IPS DF 6.9 (cell line): Measurements from ENCODE around the gene FAM174C.
A peak's percentile ranks its signal among the peaks of the same experiment; 100 is the strongest.

Experiments used
- DNase-seq: peaks from one replicate; pipeline ENCODE4 v3.0.0-alpha.2; 2013; ENCODE audit warnings: low read depth, low spot score
- H3K27ac ChIP-seq: one replicate; pipeline ENCODE4 v1.5.1; 2013; ENCODE audit warnings: low read length, control low read depth
- H3K27me3 ChIP-seq: 2 replicates; pipeline ENCODE4 v1.6.1; 2013; ENCODE audit warnings: mild to moderate bottlenecking, low read length; ENCODE audit not compliant: control insufficient read depth, insufficient read depth
- H3K36me3 ChIP-seq: 2 replicates; pipeline ENCODE4 v1.6.1; 2013; ENCODE audit warnings: low read length; ENCODE audit not compliant: control insufficient read depth, insufficient read depth
- H3K4me1 ChIP-seq: 2 replicates; pipeline ENCODE4 v1.6.1; 2013; ENCODE audit warnings: low read length; ENCODE audit not compliant: control insufficient read depth, insufficient read depth
- H3K4me3 ChIP-seq: 2 replicates; pipeline ENCODE4 v1.5.1; 2013; ENCODE audit warnings: mild to moderate bottlenecking, low read length
- H3K9me3 ChIP-seq: 2 replicates; pipeline ENCODE4 v1.6.1; 2013; ENCODE audit warnings: low read length, inconsistent platforms; ENCODE audit not compliant: control insufficient read depth, insufficient read depth
- WGBS: extraction: QIAGEN DNeasy Blood & Tissue Kit; methylation state at CpG from one replicate; pipeline ENCODE4 v1.1.7; 2013; ENCODE audit warnings: mixed read lengths, missing lambda C conversion rate; ENCODE audit not compliant: insufficient read length, insufficient coverage; 5-methylcytosine and 5-hydroxymethylcytosine counted together

FAM174C gene

GRCh38 chr19:1259206-1259875 is 16.0 kb upstream of the FAM174C start:
- no peak overlapping the region for H3K27ac ChIP-seq

GRCh38 chr19:1259876-1260748 is 15.2 kb upstream of the FAM174C start:
- H3K4me3 ChIP-seq = peak overlapping the region; percentile 4; the same call in 1 of the 2 replicates
- DNase-seq = no peak
- peaks cover 20% of the 10 kb centered on the region for H3K4me1 ChIP-seq

More at GRCh38 chr19:1259206-1259875, 16.0 kb upstream of the FAM174C start:
- Histone ChIP-seq H3K4me3 (no peak overlapping the region), H3K27me3 (no peaks in the 10 kb centered on the region), H3K9me3 (no peaks in the 10 kb centered on the region), H3K36me3 (peaks cover 25% of the 10 kb centered on the region), H3K4me1 (peaks cover 17% of the 10 kb centered on the region)
- no peak for DNase-seq
- no CpG with 5 or more reads among the region's 17 CpGs for WGBS

GRCh38 chr19:1260749-1261537 is 14.4 kb upstream of the FAM174C start:
- H3K36me3 ChIP-seq = peaks cover 9% of the 10 kb centered on the region
- no peaks in the 10 kb centered on the region for H3K9me3 ChIP-seq
- H3K27ac ChIP-seq = no peak overlapping the region
- H3K4me1 ChIP-seq = peaks cover 22% of the 10 kb centered on the region
- no peak for DNase-seq
- WGBS = no CpG with 5 or more reads among the region's 83 CpGs
- H3K27me3 ChIP-seq = no peaks in the 10 kb centered on the region
- peak overlapping the region; percentile 63; the same call in 1 of the 2 replicates for H3K4me3 ChIP-seq

More at GRCh38 chr19:1259876-1260748, 15.2 kb upstream of the FAM174C start:
- H3K36me3 ChIP-seq = peaks cover 17% of the 10 kb centered on the region
- no peaks in the 10 kb centered on the region for H3K9me3 ChIP-seq
- no CpG with 5 or more reads among the region's 33 CpGs for WGBS
- no peak overlapping the region for H3K27ac ChIP-seq
- no peaks in the 10 kb centered on the region for H3K27me3 ChIP-seq

GRCh38 chr19:1261538-1261797 is 13.9 kb upstream of the FAM174C start:
- DNase-seq = no peak
- peak overlapping the region; percentile 63; the same call in 1 of the 2 replicates for H3K4me3 ChIP-seq
- peaks cover 24% of the 10 kb centered on the region for H3K4me1 ChIP-seq
- H3K27me3 ChIP-seq = no peaks in the 10 kb centered on the region
- no peaks in the 10 kb centered on the region for H3K9me3 ChIP-seq
- H3K36me3 ChIP-seq = peaks cover 6% of the 10 kb centered on the region
- no CpG with 5 or more reads among the region's 14 CpGs for WGBS
- H3K27ac ChIP-seq = no peak overlapping the region

- no peak overlapping the region for H3K27ac ChIP-seq
- H3K9me3 ChIP-seq = no peaks in the 10 kb centered on the region
- no peak for DNase-seq
- peaks cover 24% of the 10 kb centered on the region for H3K4me1 ChIP-seq
- H3K27me3 ChIP-seq = no peaks in the 10 kb centered on the region
- H3K4me3 ChIP-seq = peak overlapping the region; percentile 63; the same call in 1 of the 2 replicates
- peaks cover 1% of the 10 kb centered on the region for H3K36me3 ChIP-seq
- WGBS = no CpG with 5 or more reads among the region's 28 CpGs
Measured at GRCh38 chr19:1261798-1262622, 13.3 kb upstream of the FAM174C start.

GRCh38 chr19:1262623-1263123 is 12.7 kb upstream of the FAM174C start:
- no peak overlapping the region; the same call in 1 of the 2 replicates for H3K4me3 ChIP-seq
- H3K4me1 ChIP-seq = peaks cover 26% of the 10 kb centered on the region
- DNase-seq = no peak
- H3K27ac ChIP-seq = no peak overlapping the region
- no CpG with 5 or more reads among the region's 21 CpGs for WGBS
- no peaks in the 10 kb centered on the region for H3K36me3 ChIP-seq
- H3K9me3 ChIP-seq = no peaks in the 10 kb centered on the region
- no peaks in the 10 kb centered on the region for H3K27me3 ChIP-seq

- Histone ChIP-seq H3K4me1 (peaks cover 26% of the 10 kb centered on the region), H3K9me3 (no peaks in the 10 kb centered on the region), H3K27ac (no peak overlapping the region), H3K4me3 (no peak overlapping the region), H3K36me3 (no peaks in the 10 kb centered on the region), H3K27me3 (no peaks in the 10 kb centered on the region)
- no peak for DNase-seq
- no CpG with 5 or more reads among the region's 5 CpGs for WGBS
Measured at GRCh38 chr19:1263188-1263587, 12.1 kb upstream of the FAM174C start.

- no peak for DNase-seq
- H3K27ac ChIP-seq = no peak overlapping the region
- WGBS = no CpG with 5 or more reads among the region's 26 CpGs
- H3K36me3 ChIP-seq = no peaks in the 10 kb centered on the region
- no peaks in the 10 kb centered on the region for H3K27me3 ChIP-seq
- H3K9me3 ChIP-seq = no peaks in the 10 kb centered on the region
- H3K4me1 ChIP-seq = peaks cover 26% of the 10 kb centered on the region
- no peak overlapping the region for H3K4me3 ChIP-seq
Measured at GRCh38 chr19:1264801-1265614, 10.3 kb upstream of the FAM174C start.

- Histone ChIP-seq H3K27ac (no peak overlapping the region), H3K27me3 (no peaks in the 10 kb centered on the region), H3K4me1 (peaks cover 22% of the 10 kb centered on the region), H3K4me3 (peak overlapping the region; percentile 51; the same call in 1 of the 2 replicates), H3K9me3 (no peaks in the 10 kb centered on the region), H3K36me3 (no peaks in the 10 kb centered on the region)
- DNase-seq = no peak
- WGBS = no CpG with 5 or more reads among the region's 28 CpGs
Measured at GRCh38 chr19:1265615-1266128, 9.7 kb upstream of the FAM174C start.
